Activated T-cell treated with anti-CD3 and anti-CD28 coated beads for 4 hours (primary cell): Measurements from ENCODE around the gene JPH3.

Experiments used
- DNase-seq: peaks from one replicate; pipeline ENCODE4 v3.0.0-alpha.2; 2020

Gene JPH3

GRCh38 chr16:87602001-87602775, at the start of gene JPH3:
Gene JPH3 (plus strand): TSS chr16:87602508. CDS start chr16:87603147, 639 bp downstream.
- DNase-seq, result no peak

DNA sequence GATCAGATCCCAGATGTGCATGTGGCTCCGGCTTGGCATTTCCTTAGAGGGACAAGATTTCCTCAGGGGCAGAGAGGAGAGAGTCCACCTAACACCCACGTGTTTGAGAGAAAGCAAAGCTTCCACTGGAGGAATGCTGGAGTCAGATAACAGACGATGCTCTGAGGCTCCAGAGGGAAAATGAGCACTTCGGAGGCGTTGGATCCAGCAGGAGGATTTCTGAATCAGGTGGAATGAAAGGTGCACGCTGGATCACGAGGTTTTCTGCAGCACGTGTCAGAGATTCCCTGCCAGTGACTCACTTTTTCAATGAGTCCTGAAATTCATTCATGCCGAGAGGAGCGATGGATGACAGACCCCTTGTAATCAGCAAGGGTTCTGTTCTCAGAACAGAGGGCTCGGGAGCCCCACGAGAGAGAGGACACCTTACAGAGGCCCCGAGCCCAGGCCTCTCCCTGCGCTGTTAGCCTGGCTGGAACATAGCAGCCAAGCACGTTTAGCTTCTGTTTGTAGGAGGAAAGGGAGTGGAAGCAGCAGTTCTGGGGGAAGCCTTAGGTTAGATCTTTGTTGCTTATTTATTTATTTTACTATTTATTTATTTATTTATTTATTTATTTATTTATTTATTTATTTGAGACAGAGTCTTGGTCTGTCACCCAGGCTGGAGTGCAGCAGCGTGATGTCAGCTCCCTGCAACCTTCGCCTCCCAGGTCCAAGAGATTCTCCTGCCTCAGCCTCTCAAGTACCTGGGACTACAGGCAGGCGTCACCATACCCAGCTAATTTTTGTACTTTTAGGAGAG, 49.3 kb upstream of the JPH3 start:
- DNase-seq, result no peak

DNA sequence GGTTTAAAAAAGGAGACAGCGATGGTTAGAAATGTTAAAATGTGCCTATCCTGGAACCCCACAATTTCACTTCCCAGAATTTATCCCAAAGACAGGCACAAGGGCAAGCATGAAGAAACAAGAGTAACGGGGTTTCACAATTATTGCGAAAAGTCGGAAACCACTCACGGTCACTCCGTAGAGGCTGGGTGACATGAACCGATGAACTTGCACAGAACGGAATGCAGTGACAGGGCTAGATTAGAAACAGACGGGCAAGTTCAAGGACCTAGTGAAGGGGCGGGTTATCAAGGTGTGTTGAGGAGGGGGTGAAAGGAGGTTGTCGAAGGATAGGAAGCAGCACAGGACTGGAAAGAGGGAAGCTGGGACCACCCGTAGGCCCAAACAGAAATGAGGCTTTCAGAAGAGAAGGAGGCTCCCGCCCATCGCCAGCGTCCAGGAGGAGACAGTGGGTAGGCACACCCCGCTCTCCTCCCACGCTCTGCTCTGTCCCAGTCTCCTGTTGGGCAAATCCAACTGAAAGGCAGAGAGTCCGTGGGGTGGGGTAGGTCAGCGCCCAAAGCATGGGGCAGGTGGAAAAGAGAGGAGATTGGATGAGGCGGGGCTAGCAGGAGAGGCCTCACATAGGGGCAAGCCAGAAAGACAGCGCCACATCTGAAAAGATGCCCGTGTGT, 47.4 kb upstream of the JPH3 start:
- DNase-seq, result no peak

DNA sequence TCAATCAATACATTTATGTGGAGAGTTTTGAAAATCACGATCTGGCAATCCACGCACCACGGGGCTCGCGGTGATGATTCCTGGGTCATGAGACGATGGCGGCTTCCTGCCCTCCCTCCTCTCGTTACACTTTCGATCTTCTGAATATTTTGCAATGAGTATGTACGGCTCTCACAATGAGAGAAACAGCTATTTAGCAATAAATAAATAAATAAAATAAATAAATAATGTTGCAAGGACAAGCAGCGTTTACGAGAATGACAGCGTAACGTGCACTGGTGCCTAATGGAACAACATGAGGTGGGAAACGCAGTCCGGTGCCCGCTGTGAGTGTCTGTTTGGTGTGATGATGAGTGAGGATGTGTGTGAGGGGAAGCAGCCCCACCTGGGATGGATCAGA, 46.7 kb upstream of the JPH3 start:
- no peak for DNase-seq

DNA sequence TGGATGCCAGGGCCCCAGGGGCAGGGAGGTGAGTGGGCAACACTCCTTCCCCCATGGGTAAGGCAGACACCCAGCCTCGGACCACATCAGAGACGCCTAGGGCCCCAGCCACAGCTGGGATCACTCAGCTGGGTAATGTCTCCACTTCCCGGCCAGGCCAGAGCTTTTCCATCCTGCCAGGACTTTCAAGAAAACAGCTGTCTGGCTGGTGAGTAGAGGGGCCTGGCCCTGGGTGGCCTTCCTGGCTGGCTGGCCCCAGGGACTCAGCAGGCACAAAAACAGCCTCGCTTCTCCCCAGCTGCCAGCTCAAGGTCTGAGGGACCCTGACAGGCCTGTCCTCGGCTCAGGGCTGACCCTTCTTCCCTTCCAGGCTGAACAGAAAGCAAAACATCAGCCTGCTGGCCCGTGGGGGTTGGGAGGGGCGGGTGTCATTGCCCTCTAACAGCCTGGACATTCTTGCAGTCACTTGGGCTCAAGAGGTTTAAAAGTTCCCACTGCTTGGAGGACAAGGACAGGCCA, 45.3 kb upstream of the JPH3 start:
- no peak for DNase-seq

DNA sequence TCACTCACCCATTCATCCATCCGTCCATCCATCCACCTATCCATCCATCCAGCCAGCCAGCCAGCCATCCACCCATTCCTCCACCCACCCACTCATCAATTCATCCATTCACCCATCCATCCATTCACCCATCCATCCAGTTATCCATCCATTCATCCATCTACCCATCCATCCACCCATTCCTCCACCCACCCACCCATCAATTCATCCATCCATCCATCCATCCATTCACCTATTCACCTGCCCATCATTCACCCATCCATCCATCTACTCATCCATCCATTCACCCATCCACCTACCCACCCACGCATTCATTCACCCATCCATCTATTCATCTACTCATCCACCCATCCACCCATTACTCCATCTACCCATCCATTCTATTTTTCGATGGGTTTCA, 43.6 kb upstream of the JPH3 start:
- DNase-seq, result no peak

DNA sequence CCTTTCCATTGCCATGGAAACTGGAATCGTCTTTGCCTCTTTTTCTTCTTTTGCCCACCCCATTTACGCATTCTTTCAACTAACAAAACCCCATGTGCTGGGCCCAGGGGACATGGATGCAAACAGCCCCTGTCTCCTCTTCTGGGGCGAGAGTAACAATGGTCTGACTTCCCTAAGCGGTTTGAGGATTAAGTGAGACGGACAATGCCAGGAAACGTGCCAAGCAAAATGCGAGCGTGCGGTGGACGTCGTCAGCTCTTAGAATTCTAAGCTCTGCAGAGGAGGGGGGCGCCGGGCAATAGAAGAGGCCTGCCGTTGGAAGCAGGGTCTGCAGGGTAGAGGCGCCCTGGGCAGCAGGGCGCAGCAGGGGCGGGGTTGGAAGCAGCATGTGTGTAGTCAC, 42.4 kb upstream of the JPH3 start:
- no peak for DNase-seq

DNA sequence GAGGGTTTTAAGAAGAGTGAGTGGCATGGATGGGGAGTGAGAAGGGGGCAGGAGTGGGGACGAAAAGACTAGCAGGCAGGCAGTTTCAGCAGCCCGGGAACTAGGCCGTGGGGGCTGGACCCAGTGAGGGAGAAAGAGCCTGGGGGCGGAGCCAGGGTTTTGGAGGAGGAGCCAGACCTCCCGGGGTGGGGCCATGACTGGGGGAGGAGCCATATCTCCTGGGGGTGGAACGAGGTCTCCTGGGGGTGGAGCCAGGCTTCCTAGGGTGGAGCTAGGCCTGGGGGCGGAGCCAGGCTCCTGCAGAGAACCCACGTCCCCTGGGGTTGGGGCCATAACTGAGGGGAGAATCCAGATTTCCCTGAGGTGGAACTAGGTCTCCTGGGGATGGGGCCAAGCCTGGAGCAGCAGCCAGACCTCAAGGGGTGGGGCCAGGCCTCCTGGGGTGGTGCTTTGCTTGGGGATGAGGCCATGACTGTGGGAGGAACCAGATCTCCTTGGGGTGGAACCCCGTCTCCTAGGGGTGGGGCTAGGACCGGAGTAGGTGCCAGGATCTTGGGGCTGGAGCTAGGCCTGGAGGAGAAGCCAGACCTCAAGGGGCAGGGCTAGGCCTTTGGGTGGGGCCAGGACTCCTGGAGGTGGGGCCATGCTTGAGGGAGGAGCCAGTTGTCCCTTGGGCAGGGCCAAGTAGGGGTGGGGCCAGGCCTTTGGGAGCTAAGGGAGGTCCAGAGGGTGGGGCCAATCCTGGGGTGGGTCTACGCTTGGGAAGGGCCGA, 41.7 kb upstream of the JPH3 start:
- no peak for DNase-seq

GRCh38 chr16:87561200-87562105, 40.9 kb upstream of the JPH3 start:
- no peak for DNase-seq

DNA sequence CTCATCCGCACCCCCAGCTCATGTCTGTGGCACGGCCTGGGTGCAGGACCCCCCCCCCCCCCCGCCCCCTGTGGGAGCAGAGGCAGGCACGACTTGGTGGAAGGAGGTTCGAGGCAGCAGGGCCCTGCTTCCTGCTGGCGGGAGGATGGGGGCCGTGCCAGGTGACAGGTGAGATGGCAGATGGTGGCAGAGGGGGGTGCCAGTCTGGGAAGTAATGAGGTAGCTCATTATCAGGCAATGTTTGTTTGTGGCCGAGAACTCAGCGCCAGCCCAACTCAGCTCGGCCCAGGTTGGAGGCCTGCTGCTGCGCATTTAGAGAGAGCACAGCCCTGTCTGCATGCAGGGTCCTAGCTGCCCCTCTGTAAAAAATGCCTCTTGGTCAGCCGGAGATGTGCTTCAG, 40.1 kb upstream of the JPH3 start:
- DNase-seq, result no peak

DNA sequence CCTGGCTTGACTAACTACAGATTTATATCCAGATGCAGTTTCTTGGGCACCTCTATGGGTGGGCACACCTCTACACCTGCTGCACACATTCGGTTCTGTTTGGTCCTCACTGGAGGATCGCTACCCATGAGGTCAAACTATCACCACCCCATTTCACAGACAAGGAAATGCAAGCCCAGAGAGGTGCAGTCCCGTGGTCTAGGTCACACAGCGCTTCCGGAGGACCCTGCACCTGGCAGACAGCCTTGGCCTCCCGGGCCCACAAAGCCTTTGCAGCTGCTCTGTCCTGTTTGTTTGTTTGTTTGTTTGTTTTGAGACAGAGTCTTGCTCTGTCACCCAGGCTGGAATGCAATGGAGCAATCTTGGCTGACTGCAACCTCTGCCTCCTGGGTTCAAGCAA, 39.3 kb upstream of the JPH3 start:
- no peak for DNase-seq

DNA sequence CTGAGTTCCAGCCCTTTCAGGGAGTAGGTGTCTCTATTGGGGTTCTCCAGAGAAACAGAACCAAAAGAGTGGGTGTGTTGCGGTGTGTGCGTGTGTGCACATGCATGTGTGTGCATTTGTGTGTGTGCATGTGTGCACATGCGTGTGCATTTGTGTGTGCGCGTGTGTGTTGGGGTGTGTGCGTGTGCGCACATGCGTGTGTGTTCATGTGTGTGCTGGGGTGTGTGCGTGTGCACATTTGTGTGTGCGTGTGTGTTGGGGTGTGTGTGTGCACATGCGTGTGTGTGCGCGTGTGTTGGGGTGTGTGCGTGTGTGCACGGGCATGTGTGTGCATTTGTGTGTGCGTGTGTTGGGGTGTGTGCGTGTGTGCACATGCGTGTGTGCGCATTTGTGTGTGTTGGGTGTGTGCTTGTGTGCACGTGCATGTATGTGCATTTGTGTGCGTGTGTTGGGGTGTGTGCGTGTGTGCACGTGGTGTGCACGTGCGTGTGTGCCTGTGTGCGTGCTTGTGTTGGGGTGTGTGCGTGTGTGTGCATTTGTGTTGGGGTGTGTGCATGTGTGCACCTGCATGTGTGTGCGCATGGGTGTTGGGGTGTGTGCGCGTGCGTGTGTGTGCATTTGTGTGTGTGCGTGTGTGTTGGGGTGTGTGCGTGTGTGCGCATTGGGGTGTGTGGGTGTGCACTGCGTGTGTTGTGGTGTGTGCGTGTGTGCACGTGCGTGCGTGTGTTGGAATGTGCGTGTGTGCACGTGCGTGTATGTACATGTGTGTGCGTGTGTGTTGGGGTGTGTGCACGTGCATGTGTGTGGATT, 38.4 kb upstream of the JPH3 start:
- no peak for DNase-seq

- DNase-seq, result no peak
Measured at GRCh38 chr16:87564524-87564778, 37.9 kb upstream of the JPH3 start.

DNA sequence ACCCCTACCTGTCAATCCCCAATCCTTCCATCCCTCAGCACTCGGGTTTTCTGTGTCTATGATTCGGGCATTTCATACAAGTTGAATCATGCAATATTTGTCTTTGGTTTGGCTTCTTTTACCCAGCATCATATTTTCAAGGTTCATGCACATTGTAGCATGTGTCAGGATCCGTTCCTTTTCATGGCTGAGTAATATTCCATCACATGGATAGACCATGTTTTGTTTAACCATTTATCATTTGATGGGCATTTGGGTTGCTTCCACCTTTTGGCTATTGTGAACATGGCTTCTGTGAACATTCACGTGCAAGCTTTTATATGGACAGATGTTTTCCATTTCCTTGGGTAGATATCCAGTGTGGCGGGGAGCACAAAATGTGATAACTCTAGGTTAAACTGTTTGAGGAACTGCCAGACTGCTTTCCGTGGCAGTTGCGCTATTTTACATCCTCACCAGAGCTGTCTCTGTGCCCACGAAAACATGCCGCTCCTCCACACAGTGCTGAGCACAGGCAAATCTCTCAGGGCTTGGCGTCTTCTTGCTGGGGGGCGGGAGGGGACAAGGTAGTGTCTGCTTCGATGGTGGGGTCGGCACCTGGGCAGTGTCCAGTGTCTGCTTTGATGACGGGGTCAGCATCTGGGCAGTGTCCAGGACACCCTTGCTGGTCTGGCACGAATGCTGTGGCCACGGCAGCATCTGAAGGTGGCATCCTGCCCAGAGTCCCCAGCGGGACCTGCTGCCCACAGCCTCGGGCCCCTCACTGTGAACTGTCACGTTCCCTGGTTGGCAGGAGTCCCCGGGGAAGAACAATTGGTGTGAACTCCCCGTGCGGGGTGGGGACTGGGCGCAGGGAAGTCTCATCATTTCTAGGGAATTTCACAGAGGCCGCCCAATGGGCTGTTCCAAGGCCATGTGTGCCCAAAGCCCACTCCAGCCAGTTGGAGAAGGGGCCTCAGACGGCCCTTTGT, 32.4 kb upstream of the JPH3 start:
- no peak for DNase-seq

DNA sequence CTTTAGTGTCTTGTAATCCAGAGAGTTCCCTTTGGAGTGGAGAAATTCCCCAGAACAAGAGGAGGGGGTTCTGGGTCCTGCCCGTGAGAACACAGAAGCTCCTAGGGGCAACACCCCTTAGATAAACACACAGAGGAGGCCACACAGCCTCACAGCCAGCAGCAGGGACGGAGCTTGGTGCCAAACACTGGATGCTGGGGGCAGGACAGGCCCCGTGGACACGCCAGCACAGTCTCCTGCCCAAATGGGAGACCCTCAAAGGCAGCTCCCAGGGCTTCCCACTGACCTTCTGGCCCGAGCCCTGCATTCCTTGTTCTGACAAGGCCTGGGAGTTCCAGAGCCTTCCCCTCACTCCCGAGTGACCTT, 31.8 kb upstream of the JPH3 start:
- DNase-seq, result no peak

DNA sequence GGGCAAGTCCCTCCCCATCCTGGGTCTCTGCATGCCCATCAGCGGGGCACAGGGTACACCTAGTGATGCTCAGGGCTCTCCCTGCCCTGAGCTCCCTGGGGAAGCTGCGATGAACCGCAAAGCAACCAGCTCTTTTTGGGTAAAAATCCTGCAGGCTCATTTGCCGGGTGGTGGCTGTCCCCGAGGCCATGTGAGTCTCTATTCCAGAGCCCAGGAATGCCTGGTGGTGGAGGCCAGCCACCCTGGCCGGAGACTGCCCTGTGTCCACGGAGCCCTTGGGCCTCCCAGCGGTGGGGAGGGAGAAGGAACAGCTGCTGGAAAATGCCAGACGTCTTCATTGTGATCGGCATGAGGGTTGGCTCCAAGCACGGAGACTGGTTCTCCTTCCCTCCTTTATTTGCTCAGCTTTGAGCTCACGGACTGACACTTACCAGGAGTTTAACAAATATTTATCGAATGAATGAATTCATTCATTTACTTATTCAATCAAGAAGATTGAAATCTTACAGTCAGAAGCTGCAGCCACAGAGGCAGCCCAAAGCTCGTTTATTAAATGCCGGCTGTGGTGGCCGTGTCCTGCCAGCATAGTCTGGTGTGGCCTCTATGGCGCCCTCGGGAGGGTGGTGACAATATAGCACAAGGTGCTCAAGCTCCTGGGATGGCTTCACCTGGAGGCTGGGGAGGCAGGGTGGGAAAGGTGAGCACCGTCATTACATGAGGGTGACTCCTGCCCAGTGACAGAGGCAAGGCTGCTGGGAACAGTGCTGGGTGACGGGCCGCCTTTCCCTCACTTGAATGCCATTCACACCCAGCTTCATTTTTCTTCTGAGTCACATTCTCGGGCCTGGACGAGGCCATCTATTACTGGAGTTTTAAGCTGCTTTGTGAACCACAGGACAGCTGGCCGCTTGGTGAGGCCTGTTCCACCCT, 31.1 kb upstream of the JPH3 start:
- DNase-seq, result no peak

DNA sequence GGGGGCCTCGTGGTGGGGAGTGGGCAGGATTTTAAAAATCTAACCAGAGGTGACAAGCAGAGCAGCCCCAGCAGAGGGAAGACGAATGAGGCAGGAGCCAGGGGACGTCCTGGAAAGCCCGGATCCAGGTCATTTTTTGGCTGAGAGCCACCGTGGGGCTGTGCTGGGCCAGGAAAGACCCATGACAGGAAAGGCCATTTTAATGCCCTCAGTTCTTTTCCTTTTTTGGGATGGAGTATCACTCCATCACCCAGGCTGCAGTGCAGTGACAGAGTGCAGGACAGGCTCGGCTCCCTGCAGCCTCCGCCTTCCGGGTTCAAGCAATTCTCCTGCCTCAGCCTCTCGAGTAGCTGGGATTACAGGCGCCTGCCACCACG, 30.5 kb upstream of the JPH3 start:
- no peak for DNase-seq

DNA sequence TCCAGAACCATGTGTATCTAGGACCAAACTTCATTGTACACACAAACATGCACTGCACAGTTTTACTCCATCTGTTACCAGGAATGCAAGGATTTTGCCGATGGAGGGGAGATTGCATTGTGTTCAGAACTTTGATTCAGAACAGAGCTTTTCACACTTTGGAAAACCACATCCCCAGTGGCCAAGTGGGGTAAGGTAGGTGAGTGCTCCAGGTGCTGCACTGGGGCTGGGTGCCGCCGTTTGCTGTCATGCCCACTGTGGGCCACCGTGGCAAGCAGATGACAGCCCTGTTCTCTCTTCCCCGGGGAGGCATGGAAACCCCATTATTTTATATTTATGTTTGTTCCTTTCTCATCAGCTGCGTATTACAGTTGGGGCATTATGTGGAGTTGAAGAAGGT, 29.3 kb upstream of the JPH3 start:
- no peak for DNase-seq
